B cell (primary cell): ENCODE results near the gene PNKD.

Experiments
- EZH2 ChIP-seq: IDR thresholded peaks from 2 replicates; pipeline ENCODE4 v1.6.1; 2012; ENCODE audit warnings: borderline replicate concordance, low read depth, mild to moderate bottlenecking, moderate library complexity, low read length; ENCODE audit not compliant: insufficient read depth, poor library complexity, severe bottlenecking
- TF ChIP-seq, protein P1 (sequence below): fragments of 200-600 bp; IDR thresholded peaks from one replicate; pipeline ENCODE4 v1.8.0; 2022; ENCODE audit warnings: antibody characterized with exemption, mild to moderate bottlenecking

DNA sequence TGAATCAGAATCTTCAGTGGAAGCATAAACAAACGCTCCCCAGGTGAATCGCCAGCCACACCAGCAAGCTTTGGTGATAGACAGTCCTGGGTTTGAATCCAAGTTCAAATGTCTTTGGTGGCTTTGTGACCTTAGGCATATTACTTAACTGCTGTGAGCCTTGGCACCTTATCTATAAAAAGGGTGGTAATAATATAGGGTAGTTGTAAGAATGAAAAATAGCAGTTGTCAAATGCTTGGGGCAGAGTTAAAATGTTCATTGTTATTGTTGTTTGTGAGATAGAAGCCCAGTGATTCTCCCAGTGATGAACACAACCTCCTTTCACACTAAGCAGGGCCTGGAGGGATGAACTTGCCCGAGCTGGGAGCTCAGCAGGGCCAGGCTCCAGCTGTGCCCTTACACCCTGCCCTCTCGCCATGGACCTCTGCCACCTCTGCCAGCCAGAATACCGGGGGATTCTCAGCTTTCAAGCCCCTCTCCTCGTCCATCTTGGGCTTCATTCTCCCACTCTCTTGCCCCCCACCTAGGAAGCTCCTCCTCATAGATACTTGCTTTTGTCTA, 28.1 kb downstream of the PNKD start:
- TF ChIP-seq, protein P1, sequence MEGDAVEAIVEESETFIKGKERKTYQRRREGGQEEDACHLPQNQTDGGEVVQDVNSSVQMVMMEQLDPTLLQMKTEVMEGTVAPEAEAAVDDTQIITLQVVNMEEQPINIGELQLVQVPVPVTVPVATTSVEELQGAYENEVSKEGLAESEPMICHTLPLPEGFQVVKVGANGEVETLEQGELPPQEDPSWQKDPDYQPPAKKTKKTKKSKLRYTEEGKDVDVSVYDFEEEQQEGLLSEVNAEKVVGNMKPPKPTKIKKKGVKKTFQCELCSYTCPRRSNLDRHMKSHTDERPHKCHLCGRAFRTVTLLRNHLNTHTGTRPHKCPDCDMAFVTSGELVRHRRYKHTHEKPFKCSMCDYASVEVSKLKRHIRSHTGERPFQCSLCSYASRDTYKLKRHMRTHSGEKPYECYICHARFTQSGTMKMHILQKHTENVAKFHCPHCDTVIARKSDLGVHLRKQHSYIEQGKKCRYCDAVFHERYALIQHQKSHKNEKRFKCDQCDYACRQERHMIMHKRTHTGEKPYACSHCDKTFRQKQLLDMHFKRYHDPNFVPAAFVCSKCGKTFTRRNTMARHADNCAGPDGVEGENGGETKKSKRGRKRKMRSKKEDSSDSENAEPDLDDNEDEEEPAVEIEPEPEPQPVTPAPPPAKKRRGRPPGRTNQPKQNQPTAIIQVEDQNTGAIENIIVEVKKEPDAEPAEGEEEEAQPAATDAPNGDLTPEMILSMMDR, result no peak
- no peak for TF ChIP-seq EZH2
